Measurements from ENCODE around the gene ACSS1. TPM values are rescaled to one million over a fixed set of nuclear protein-coding genes. Genes with fewer than 3 reads are reported as not detected.

Gene ACSS1
- total RNA-seq, 1 experiment from 2014 or later: 2.3 TPM

DNA sequence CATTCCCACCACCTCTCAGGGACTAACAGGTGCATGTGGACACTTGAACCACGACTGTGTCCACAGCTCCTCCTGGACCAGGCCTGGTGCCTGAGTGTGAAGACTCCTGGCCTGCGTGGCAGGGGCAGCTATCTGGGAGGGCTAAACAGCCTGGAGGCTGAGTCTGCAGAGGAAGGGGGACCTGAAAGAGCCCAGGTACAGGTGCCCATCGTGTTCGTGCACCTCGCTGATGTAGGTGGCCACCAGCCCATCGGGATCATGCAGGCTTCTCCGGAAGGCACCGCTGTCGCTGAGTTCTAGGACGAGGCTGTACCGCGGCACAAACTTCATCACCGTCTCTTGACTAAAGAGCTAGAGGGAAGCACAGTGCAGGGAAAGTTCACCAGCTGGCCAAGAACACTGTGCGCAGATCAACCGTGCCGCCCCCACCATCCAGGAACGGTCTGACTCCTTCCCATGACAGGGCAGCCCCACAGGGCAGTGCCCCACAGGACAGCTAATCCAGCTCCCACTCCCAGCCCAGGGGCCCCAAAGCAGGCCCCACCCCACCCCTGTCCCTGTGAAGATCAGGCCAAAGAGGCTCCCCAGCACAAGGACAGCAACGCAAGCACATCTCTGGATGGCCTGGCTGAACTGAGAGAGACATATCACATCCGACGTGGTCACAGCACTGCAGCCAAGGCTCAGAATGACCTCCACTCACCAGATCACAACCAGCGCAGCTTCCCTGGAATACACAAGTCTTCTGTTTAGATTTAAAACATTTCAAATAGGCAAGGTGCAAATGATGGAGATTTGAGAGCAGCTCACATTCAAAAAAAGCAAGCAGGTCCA lies 94.0 kb downstream of the ACSS1 start:
- ATAC-seq: no peak
- DNase-seq: no peak
- no peaks in the 10 kb centered on the region for H3K4me1 ChIP-seq (ENCODE audit: insufficient read depth, low read length)
- H3K9ac ChIP-seq (ENCODE audit: low read length): no peak overlapping the region
- BruUV-seq (replicated peaks): no TSS peak
- H4K20me1 ChIP-seq (ENCODE audit: low read length): no peaks in the 10 kb centered on the region
- no peak overlapping the region for H2AFZ ChIP-seq (ENCODE audit: low read length)
- H3F3A ChIP-seq (ENCODE audit: low read length, unreplicated experiment): no peaks in the 10 kb centered on the region
- ChIA-PET POLR2A (ENCODE audit: unreplicated experiment) (no interaction called here), CTCF (no interaction called here)
- intact Hi-C loops (cut with micrococcal nuclease): no loop called here
- peaks cover 24% of the 10 kb centered on the region; the same call in 1 of the 2 replicates for H3K36me3 ChIP-seq (ENCODE audit: low read depth, low read length)
- H3K9me3 ChIP-seq (ENCODE audit: low read length): no peaks in the 10 kb centered on the region
- no peak for TF ChIP-seq EZH2 (IDR thresholded peaks at IDR 0.05; ENCODE audit: low read length, unreplicated experiment)
- TF ChIP-seq CTCF (conservative IDR thresholded peaks at IDR 0.05; ENCODE audit: low read depth, low read length): no peak
- no peak for TF ChIP-seq EZH2phosphoT487 (IDR thresholded peaks at IDR 0.05; ENCODE audit: borderline replicate concordance, low read length)
- H3K79me2 ChIP-seq (ENCODE audit: low read length): no peaks in the 10 kb centered on the region
- H3K4me3 ChIP-seq (ENCODE audit: low read length): no peak overlapping the region
- no peaks in the 10 kb centered on the region for H3K27me3 ChIP-seq (ENCODE audit: low read length)
- H3K27ac ChIP-seq (ENCODE audit: low read length): no peak overlapping the region
- H3K4me2 ChIP-seq (ENCODE audit: low read length): no peak overlapping the region
- H3K9me2 ChIP-seq (replicated peaks; ENCODE audit: low read length): no peaks in the 10 kb centered on the region

GRCh38 chr20:24962510-24962909 lies 95.4 kb downstream of the ACSS1 start:
- CTCF ChIA-PET: no interaction called here
- no peak for ATAC-seq
- Histone ChIP-seq H3K9me2 (replicated peaks; ENCODE audit: low read length) (no peaks in the 10 kb centered on the region), H4K20me1 (ENCODE audit: low read length) (no peaks in the 10 kb centered on the region), H3K27me3 (ENCODE audit: low read length) (no peaks in the 10 kb centered on the region), H3K9me3 (ENCODE audit: low read length) (no peaks in the 10 kb centered on the region), H3K79me2 (ENCODE audit: low read length) (no peaks in the 10 kb centered on the region), H3K9ac (ENCODE audit: low read length) (no peak overlapping the region), H2AFZ (ENCODE audit: low read length) (no peak overlapping the region), H3F3A (ENCODE audit: low read length, unreplicated experiment) (no peaks in the 10 kb centered on the region), H3K4me2 (ENCODE audit: low read length) (no peak overlapping the region), H3K4me1 (ENCODE audit: insufficient read depth, low read length) (no peaks in the 10 kb centered on the region), H3K4me3 (ENCODE audit: low read length) (no peak overlapping the region), H3K36me3 (ENCODE audit: low read depth, low read length) (peaks cover 16% of the 10 kb centered on the region; the same call in 1 of the 2 replicates), H3K27ac (ENCODE audit: low read length) (no peak overlapping the region)
- no peak for DNase-seq
- intact Hi-C loops (cut with micrococcal nuclease): no loop called here
- no peak for TF ChIP-seq EZH2 (IDR thresholded peaks at IDR 0.05; ENCODE audit: low read length, unreplicated experiment)
- TF ChIP-seq EZH2phosphoT487 (IDR thresholded peaks at IDR 0.05; ENCODE audit: borderline replicate concordance, low read length): no peak
- no peak for TF ChIP-seq CTCF (conservative IDR thresholded peaks at IDR 0.05; ENCODE audit: low read depth, low read length)
- no TSS peak for BruUV-seq (replicated peaks)
- POLR2A ChIA-PET (ENCODE audit: unreplicated experiment): no interaction called here

DNA sequence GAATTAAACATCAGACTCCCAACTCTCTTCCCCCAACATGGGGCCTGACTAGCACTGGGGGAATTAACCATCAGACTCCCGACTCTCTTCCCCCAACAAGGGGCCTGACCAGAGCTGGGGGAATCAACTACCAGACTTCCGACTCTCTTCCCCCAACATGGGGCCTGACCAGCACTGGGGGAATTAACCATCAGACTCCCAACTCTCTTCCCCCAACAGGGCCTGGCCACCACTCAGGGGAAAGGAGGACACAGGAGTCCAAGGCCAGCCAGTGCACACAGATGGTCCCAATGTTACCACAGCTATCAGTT lies 95.8 kb downstream of the ACSS1 start:
- intact Hi-C loops (cut with micrococcal nuclease): no loop called here
- H3K4me3 ChIP-seq (ENCODE audit: low read length): no peak overlapping the region
- no peaks in the 10 kb centered on the region for H4K20me1 ChIP-seq (ENCODE audit: low read length)
- no peak overlapping the region for H3K9ac ChIP-seq (ENCODE audit: low read length)
- DNase-seq (no peak), ATAC-seq (no peak)
- no peak overlapping the region for H3K27ac ChIP-seq (ENCODE audit: low read length)
- H3K4me2 ChIP-seq (ENCODE audit: low read length): no peak overlapping the region
- no TSS peak for BruUV-seq (replicated peaks)
- ChIA-PET CTCF (no interaction called here), POLR2A (ENCODE audit: unreplicated experiment) (no interaction called here)
- H3K27me3 ChIP-seq (ENCODE audit: low read length): no peaks in the 10 kb centered on the region
- no peaks in the 10 kb centered on the region for H3K79me2 ChIP-seq (ENCODE audit: low read length)
- H3K9me2 ChIP-seq (replicated peaks; ENCODE audit: low read length): no peaks in the 10 kb centered on the region
- no peaks in the 10 kb centered on the region for H3K4me1 ChIP-seq (ENCODE audit: insufficient read depth, low read length)
- no peaks in the 10 kb centered on the region for H3K9me3 ChIP-seq (ENCODE audit: low read length)
- peaks cover 13% of the 10 kb centered on the region; the same call in 1 of the 2 replicates for H3K36me3 ChIP-seq (ENCODE audit: low read depth, low read length)
- TF ChIP-seq EZH2phosphoT487 (IDR thresholded peaks at IDR 0.05; ENCODE audit: borderline replicate concordance, low read length) (no peak), EZH2 (IDR thresholded peaks at IDR 0.05; ENCODE audit: low read length, unreplicated experiment) (no peak), CTCF (conservative IDR thresholded peaks at IDR 0.05; ENCODE audit: low read depth, low read length) (no peak)
- no peak overlapping the region for H2AFZ ChIP-seq (ENCODE audit: low read length)
- H3F3A ChIP-seq (ENCODE audit: low read length, unreplicated experiment): no peaks in the 10 kb centered on the region
